ENCODE measurements around the gene PDZD11. TPM values are rescaled to one million over a fixed set of nuclear protein-coding genes. Genes with fewer than 3 reads are reported as not detected.
A peak's percentile ranks its signal among the peaks of the same experiment; 100 is the strongest.

PDZD11 gene
- total RNA-seq, 6 experiments from 2014 or later = 12.5 to 20.9 (median 16.1) TPM

- Histone ChIP-seq H3K27me3 (no peaks in the 10 kb centered on the region), H3K9me3 (no peaks in the 10 kb centered on the region), H3K4me1 (no peaks in the 10 kb centered on the region), H3K4me3 (no peak overlapping the region), H3K36me3 (no peaks in the 10 kb centered on the region), H3K27ac (no peak overlapping the region)
- WGBS (ENCODE audit: insufficient coverage, low coverage, low lambda C conversion rate, missing lambda C conversion rate) = 53% methylated on average over 3 of the region's 3 CpGs
- DNase-seq = no peak
- TF ChIP-seq CTCF (IDR thresholded peaks at IDR 0.05) (no peak), POLR2A (IDR thresholded peaks at IDR 0.05) (no peak)
- no peak for ATAC-seq
- intact Hi-C loops (cut with DNase I) = no loop called here
Observed at GRCh38 chrX:70301716-70302115, 12.0 kb upstream of the PDZD11 start.

GRCh38 chrX:70293621-70294020 is 3.9 kb upstream of the PDZD11 start:
- Histone ChIP-seq H3K4me3 (no peak overlapping the region), H3K36me3 (no peaks in the 10 kb centered on the region), H3K27ac (no peak overlapping the region), H3K9me3 (no peaks in the 10 kb centered on the region), H3K4me1 (peaks cover 0 to 4% (median 0%) of the 10 kb centered on the region in 4 donors), H3K27me3 (peaks cover 5 to 16% of the 10 kb centered on the region in 2 donors)
- TF ChIP-seq POLR2A (IDR thresholded peaks at IDR 0.05) (no peak), CTCF (IDR thresholded peaks at IDR 0.05) (no peak)
- no peak for ATAC-seq
- DNase-seq = no peak
- 61% methylated on average over 5 of the region's 5 CpGs for WGBS (ENCODE audit: insufficient coverage, low coverage, low lambda C conversion rate, missing lambda C conversion rate)
- intact Hi-C loops (cut with DNase I) = no loop called here

GRCh38 chrX:70292788-70293187 is 3.1 kb upstream of the PDZD11 start:
- DNase-seq = no peak
- no peaks in the 10 kb centered on the region for H3K36me3 ChIP-seq

GRCh38 chrX:70289168-70289792 is 447 bp downstream of the PDZD11 start:
- peaks cover 0 to 6% (median 0%) of the 10 kb centered on the region in 4 donors for H3K36me3 ChIP-seq
- DNase-seq (no peak), ATAC-seq (no peak)
- H3K27me3 ChIP-seq = peaks cover 5% of the 10 kb centered on the region in 2 donors
- peaks cover 0 to 4% (median 0%) of the 10 kb centered on the region in 4 donors for H3K4me1 ChIP-seq
- 77% methylated on average over 4 of the region's 11 CpGs for WGBS (ENCODE audit: insufficient coverage, low coverage, low lambda C conversion rate, missing lambda C conversion rate)
- peak overlapping the region; percentile 44 to 64 (median 56) for H3K4me3 ChIP-seq
- no peak for TF ChIP-seq CTCF (IDR thresholded peaks at IDR 0.05)
- no peaks in the 10 kb centered on the region for H3K9me3 ChIP-seq
- intact Hi-C loops (cut with DNase I) = no loop called here
- no peak overlapping the region for H3K27ac ChIP-seq

More at GRCh38 chrX:70292788-70293187, 3.1 kb upstream of the PDZD11 start:
- no peak for TF ChIP-seq CTCF (IDR thresholded peaks at IDR 0.05)
- no peak for TF ChIP-seq POLR2A (IDR thresholded peaks at IDR 0.05)
- Histone ChIP-seq H3K9me3 (no peaks in the 10 kb centered on the region), H3K27ac (no peak overlapping the region), H3K4me1 (peaks cover 0 to 4% (median 0%) of the 10 kb centered on the region in 4 donors), H3K27me3 (peaks cover 5 to 16% of the 10 kb centered on the region in 2 donors), H3K4me3 (no peak overlapping the region)
- WGBS (ENCODE audit: insufficient coverage, low coverage, low lambda C conversion rate, missing lambda C conversion rate) = 0% methylated on average over 1 of the region's 1 CpG
- no peak for ATAC-seq
- intact Hi-C loops (cut with DNase I) = no loop called here
